K562 (cell line): ENCODE results near the gene PRKG1. TPM values are rescaled to one million over a fixed set of nuclear protein-coding genes. Genes with fewer than 3 reads are reported as not detected.

ENCODE experiments used
- CBX1 ChIP-seq: sonication (generic); IDR thresholded peaks from 2 replicates; pipeline ENCODE4 v1.6.1; 2016; ENCODE audit warnings: antibody characterized with exemption, low read depth, mild to moderate bottlenecking
- CEBPB ChIP-seq: fragments of 450-650 bp; IDR thresholded peaks from 2 replicates; pipeline ENCODE4 v1.6.1; 2016; ENCODE audit warnings: missing genetic modification characterization, missing compliant biosample characterization
- EP400 ChIP-seq: fragments of 450-650 bp; IDR thresholded peaks from 2 replicates; pipeline ENCODE4 v1.6.1; 2017; ENCODE audit warnings: antibody characterized with exemption, mild to moderate bottlenecking, moderate library complexity
- HCFC1 ChIP-seq: IDR thresholded peaks from 2 replicates; pipeline ENCODE4 v1.6.1; 2012; ENCODE audit warnings: low read depth, low read length, improper control_type of control experiment
- MNT ChIP-seq, 2 experiments: fragments of 450-650 bp; conservative IDR thresholded peaks; 2 replicates each; pipeline ENCODE4 v1.6.1; 2017; ENCODE audit warnings: mild to moderate bottlenecking in 2 of 2, moderate library complexity in 2 of 2
- NR0B1 ChIP-seq: fragments of 450-650 bp; IDR thresholded peaks from one replicate; pipeline ENCODE4 v1.6.1; 2018; ENCODE audit warnings: mild to moderate bottlenecking, moderate library complexity; ENCODE audit not compliant: partially characterized antibody
- RB1 ChIP-seq: fragments of 450-650 bp; IDR thresholded peaks from 2 replicates; pipeline ENCODE4 v1.6.1; 2017; ENCODE audit warnings: low read depth, mild to moderate bottlenecking
- TOE1 ChIP-seq, 2 experiments: fragments of 450-650 bp in 1 of 2; sonication (generic) in 1 of 2; formaldehyde crosslinking in 1 of 2; IDR thresholded peaks; 2 replicates each; pipeline versions ENCODE4 v1.7.1 to v1.8.0; 2016 to 2022; ENCODE audit warnings: borderline replicate concordance in 2 of 2, mild to moderate bottlenecking in 2 of 2, antibody characterized with exemption in 1 of 2, inconsistent platforms in 1 of 2, low read depth in 1 of 2, missing genetic modification reagents in 1 of 2, moderate library complexity in 1 of 2
- ZNF431 ChIP-seq: sonication (generic); formaldehyde crosslinking; IDR thresholded peaks from 2 replicates; pipeline ENCODE4 v1.8.0; 2022; ENCODE audit warnings: mild to moderate bottlenecking, missing genetic modification reagents
- ZNF696 ChIP-seq: fragments of 250-450 bp; sonication (Bioruptor Pico); conservative IDR thresholded peaks from 2 replicates; pipeline ENCODE4 v1.4.0; 2020; ENCODE audit warnings: mild to moderate bottlenecking, moderate library complexity
- polyA plus RNA-seq, 8 experiments: library from polyadenylated mRNA; depleted of rRNA in 4 of 8; stranded (reverse) in 5 of 8; unstranded in 3 of 8; fragments of >200 nt; fragmentation: Nextera tagmentation in 2 of 8; fragmentation: Illumina TruSeq in 1 of 8; extraction: Ambion mirVana in 2 of 8; extraction: Trizol in 1 of 8; gene quantifications; 2 replicates each; pipeline versions ENCODE4 v1.2.1 to v1.2.3, GENCODE V29; 2011 to 2014; ENCODE audit warnings: inconsistent platforms in 1 of 8, missing spikeins in 1 of 8
- total RNA-seq, 7 experiments: library from RNA; depleted of rRNA in 6 of 7; stranded (reverse); fragments of >200 nt in 6 of 7; fragmentation: Illumina TruSeq in 2 of 7; extraction: Trizol in 2 of 7; gene quantifications; 2 replicates each; pipeline versions ENCODE4 v1.2.1 to v1.2.3, GENCODE V29; 2011 to 2021; ENCODE audit warnings: low replicate concordance in 1 of 7

Gene PRKG1
- total and polyA plus RNA-seq, 9 of the 15 experiments (the other 6 are each of a cell fraction or from before 2014, with no cell fraction given), result 0.22 TPM; not detected in 8

GRCh38 chr10:51397695-51398094 lies 323.4 kb downstream of the PRKG1 start (continued):
- no peak for TF ChIP-seq NR0B1
- no peak for TF ChIP-seq ZNF696 (CRISPR knock-in tag)
- TF ChIP-seq TOE1 (IDR thresholded peaks at IDR 0.05; ENCODE audit: borderline replicate concordance), result no peak
- no peak for TF ChIP-seq TOE1 (CRISPR knock-in tag; IDR thresholded peaks at IDR 0.05; ENCODE audit: borderline replicate concordance, low read depth)
- TF ChIP-seq ZNF431 (CRISPR knock-in tag), result no peak
- TF ChIP-seq CEBPB (tag), result no peak
- no peak for TF ChIP-seq MNT (conservative IDR thresholded peaks at IDR 0.05)
- TF ChIP-seq HCFC1, result no peak
- TF ChIP-seq EP400, result no peak
- TF ChIP-seq CBX1, result no peak
- no peak for TF ChIP-seq RB1
